ENCODE data around the gene PPP1R13L.

The PPP1R13L gene

GRCh38 chr19:45355910-45356309, 49.0 kb downstream of the PPP1R13L start:
- Histone ChIP-seq H3K4me3 (ENCODE audit: low read depth in 1 of 2, low read length in 1 of 2) (no peak overlapping the region), H3K27me3 (no peaks in the 10 kb centered on the region), H3K9me3 (no peaks in the 10 kb centered on the region), H3K27ac (no peak overlapping the region), H3K36me3 (peaks cover 26% of the 10 kb centered on the region), H3K4me1 (ENCODE audit: control insufficient read depth in 1 of 2, insufficient read depth in 1 of 2, low read depth in 1 of 2, low read length in 1 of 2) (no peaks in the 10 kb centered on the region)
- TF ChIP-seq CTCF (IDR thresholded peaks at IDR 0.05), result no peak

GRCh38 chr19:45355402-45355801, 49.5 kb downstream of the PPP1R13L start:
- no peak overlapping the region for H3K27ac ChIP-seq
- no peaks in the 10 kb centered on the region for H3K27me3 ChIP-seq
- no peak for TF ChIP-seq CTCF (IDR thresholded peaks at IDR 0.05)
- no peak overlapping the region for H3K4me3 ChIP-seq (ENCODE audit: low read depth in 1 of 2, low read length in 1 of 2)
- H3K36me3 ChIP-seq, result peaks cover 26% of the 10 kb centered on the region
- no peaks in the 10 kb centered on the region for H3K4me1 ChIP-seq (ENCODE audit: control insufficient read depth in 1 of 2, insufficient read depth in 1 of 2, low read depth in 1 of 2, low read length in 1 of 2)
- no peaks in the 10 kb centered on the region for H3K9me3 ChIP-seq

GRCh38 chr19:45354241-45354842, 50.5 kb downstream of the PPP1R13L start:
- Histone ChIP-seq H3K4me3 (ENCODE audit: low read depth in 1 of 2, low read length in 1 of 2) (no peak overlapping the region), H3K9me3 (no peaks in the 10 kb centered on the region), H3K27me3 (no peaks in the 10 kb centered on the region), H3K4me1 (ENCODE audit: control insufficient read depth in 1 of 2, insufficient read depth in 1 of 2, low read depth in 1 of 2, low read length in 1 of 2) (no peaks in the 10 kb centered on the region), H3K36me3 (peaks cover 26% of the 10 kb centered on the region), H3K27ac (no peak overlapping the region)
- no peak for TF ChIP-seq CTCF (IDR thresholded peaks at IDR 0.05)

- no peak for TF ChIP-seq CTCF (IDR thresholded peaks at IDR 0.05)
- no peaks in the 10 kb centered on the region for H3K27me3 ChIP-seq
These were observed 51.7 kb downstream of the PPP1R13L start for GRCh38 chr19:45352914-45353796.

GRCh38 chr19:45352471-45352870, 52.4 kb downstream of the PPP1R13L start:
- H3K4me3 ChIP-seq (ENCODE audit: low read depth in 1 of 2, low read length in 1 of 2), result no peak overlapping the region
- H3K27ac ChIP-seq, result no peak overlapping the region
- H3K9me3 ChIP-seq, result no peaks in the 10 kb centered on the region
- peaks cover 26% of the 10 kb centered on the region for H3K36me3 ChIP-seq
- H3K4me1 ChIP-seq (ENCODE audit: control insufficient read depth in 1 of 2, insufficient read depth in 1 of 2, low read depth in 1 of 2, low read length in 1 of 2), result no peaks in the 10 kb centered on the region
- TF ChIP-seq CTCF (IDR thresholded peaks at IDR 0.05), result no peak
- peaks cover 6% of the 10 kb centered on the region for H3K27me3 ChIP-seq

More at GRCh38 chr19:45352914-45353796, 51.7 kb downstream of the PPP1R13L start:
- Histone ChIP-seq H3K36me3 (peaks cover 26% of the 10 kb centered on the region), H3K4me3 (ENCODE audit: low read depth in 1 of 2, low read length in 1 of 2) (no peak overlapping the region), H3K4me1 (ENCODE audit: control insufficient read depth in 1 of 2, insufficient read depth in 1 of 2, low read depth in 1 of 2, low read length in 1 of 2) (no peaks in the 10 kb centered on the region), H3K9me3 (no peaks in the 10 kb centered on the region), H3K27ac (no peak overlapping the region)

Data from neutrophil (primary cell).